Kidney (tissue), 14 donors: ENCODE measurements around the gene SLC41A3. TPM values are rescaled to one million over a fixed set of nuclear protein-coding genes. Genes with fewer than 3 reads are reported as not detected.

Source experiments
- DNase-seq, 5 donors: peaks; one replicate each; pipeline ENCODE4 v3.0.0-alpha.2; 2013 to 2020
- FAIRE-seq: peaks from 2 replicates; lab custom pipeline; 2012; peaks lifted over from hg19 to GRCh38; lab: Jason Lieb, UNC
- H3K27ac ChIP-seq, 2 donors: one replicate each; pipeline ENCODE4 v1.7.0; 2013; ENCODE audit warnings: low read depth in 2 of 2, low read length in 2 of 2, inconsistent platforms in 1 of 2
- H3K27me3 ChIP-seq: one replicate; pipeline ENCODE4 v1.7.1; 2013; ENCODE audit warnings: low read length, inconsistent platforms; ENCODE audit not compliant: control insufficient read depth, insufficient read depth
- H3K36me3 ChIP-seq, 3 donors: one replicate each; pipeline versions ENCODE4 v1.7.0 to v1.7.1; 2013; ENCODE audit warnings: low read length in 3 of 3, control low read depth in 1 of 3, inconsistent platforms in 1 of 3; ENCODE audit not compliant: insufficient read depth in 3 of 3, control insufficient read depth in 2 of 3
- H3K4me1 ChIP-seq, 3 donors: one replicate each; pipeline versions ENCODE4 v1.7.0 to v1.7.1; 2013; ENCODE audit warnings: low read length in 3 of 3, inconsistent platforms in 1 of 3, low read depth in 1 of 3; ENCODE audit not compliant: control insufficient read depth in 2 of 3, insufficient read depth in 2 of 3
- H3K4me3 ChIP-seq, 3 donors: one replicate each; pipeline versions ENCODE4 v1.7.0 to v1.8.1; 2013; ENCODE audit warnings: low read length in 3 of 3, control low read depth in 1 of 3, inconsistent platforms in 1 of 3
- H3K9ac ChIP-seq, 3 donors: one replicate each; pipeline versions ENCODE4 v1.7.0 to v1.7.1; 2013; ENCODE audit warnings: low read length in 3 of 3, control low read depth in 1 of 3, inconsistent platforms in 1 of 3
- H3K9me3 ChIP-seq, 3 donors: one replicate each; pipeline versions ENCODE4 v1.7.0 to v1.7.1; 2013; ENCODE audit warnings: low read length in 3 of 3, control low read depth in 1 of 3, inconsistent platforms in 1 of 3; ENCODE audit not compliant: control insufficient read depth in 2 of 3, insufficient read depth in 1 of 3
- CTCF ChIP-seq: IDR thresholded peaks from 3 replicates; pipeline ENCODE4 v1.5.1; 2012; ENCODE audit warnings: mild to moderate bottlenecking, moderate library complexity, borderline replicate concordance; ENCODE audit not compliant: insufficient read depth; ENCODE audit errors: extremely low read depth
- intact Hi-C: fragments of 100-400 bp; cut with DNase I; formaldehyde crosslinking; loops from one replicate; pipeline ENCODE4 v1.11.1; 2022
- polyA plus RNA-seq: library from polyadenylated mRNA; stranded (reverse); fragments of 350-450 nt; fragmentation: Illumina TruSeq; extraction: RNeasy Lipid Tissue Mini Kit (QIAGEN cat#74804); gene quantifications from one replicate; pipeline ENCODE4 v1.2.3, GENCODE V29; 2014; ENCODE audit warnings: low read depth, low replicate concordance; ENCODE audit not compliant: insufficient read depth
- total RNA-seq: library from RNA; stranded (reverse); fragmentation: NEBNext Ultra II Directional; extraction: Animal tissue kit (Norgen Biotek cat#: 25700); gene quantifications from one replicate; pipeline ENCODE4 v1.2.1, GENCODE V29; 2021
- donor health status: control.
- donor health status: control.
- donor health status: control.
- donor health status: control.
- donor health status: control.
- donor health status: DM: yes; HTN: yes; CAD: no.
- donor health status: Normal renal cell carcinoma (clear cell type).

Gene SLC41A3
- total and polyA plus RNA-seq, 2 donors from 2014 or later, result 31.6 to 74.3 TPM

- intact Hi-C loops, result no loop called here
- DNase-seq, result peak in 1 of 5 donors; percentile 12
- no peak for FAIRE-seq
- peaks cover 0 to 62% (median 36%) of the 10 kb centered on the region in 3 donors for H3K36me3 ChIP-seq
- no peak overlapping the region for H3K9ac ChIP-seq
- no peaks in the 10 kb centered on the region for H3K4me1 ChIP-seq
- H3K27me3 ChIP-seq, result no peaks in the 10 kb centered on the region
- no peaks in the 10 kb centered on the region for H3K9me3 ChIP-seq
- no peak for TF ChIP-seq CTCF
- H3K27ac ChIP-seq, result no peak overlapping the region
- H3K4me3 ChIP-seq, result no peak overlapping the region
These were observed 22.6 kb upstream of the SLC41A3 start for GRCh38 chr3:126106336-126107202.

GRCh38 chr3:126105691-126106187, 21.8 kb upstream of the SLC41A3 start:
- Histone ChIP-seq H3K27ac (no peak overlapping the region), H3K9me3 (no peaks in the 10 kb centered on the region), H3K27me3 (no peaks in the 10 kb centered on the region), H3K9ac (no peak overlapping the region), H3K4me1 (no peaks in the 10 kb centered on the region), H3K4me3 (no peak overlapping the region), H3K36me3 (peaks cover 0 to 62% (median 33%) of the 10 kb centered on the region in 3 donors)
- FAIRE-seq (no peak), DNase-seq (no peak)
- TF ChIP-seq CTCF, result no peak
- intact Hi-C loops, result no loop called here

GRCh38 chr3:126104742-126105605, 21.1 kb upstream of the SLC41A3 start:
- no peak for TF ChIP-seq CTCF
- Histone ChIP-seq H3K4me3 (no peak overlapping the region), H3K27ac (no peak overlapping the region), H3K9ac (no peak overlapping the region), H3K27me3 (no peaks in the 10 kb centered on the region), H3K36me3 (peaks cover 0 to 62% (median 33%) of the 10 kb centered on the region in 3 donors), H3K9me3 (no peaks in the 10 kb centered on the region), H3K4me1 (no peaks in the 10 kb centered on the region)
- intact Hi-C loops, result no loop called here
- DNase-seq (peak in 1 of 5 donors; percentile 3), FAIRE-seq (no peak)
